Progenitor cell of endocrine pancreas (in vitro differentiated cells): ENCODE data around the gene TSTD2. TPM values are rescaled to one million over a fixed set of nuclear protein-coding genes. Genes with fewer than 3 reads are reported as not detected.
A peak's percentile ranks its signal among the peaks of the same experiment; 100 is the strongest.

Experiments used
- DNase-seq: peaks from one replicate; pipeline ENCODE4 v3.0.0; 2021; ENCODE audit warnings: low spot score; ENCODE audit not compliant: unreplicated experiment
- H3K27ac Mint-ChIP-seq: 2 replicates; pipeline ENCODE4 v1.8.0; 2021; ENCODE audit warnings: mild to moderate bottlenecking, moderate library complexity, mixed read lengths
- H3K27me3 Mint-ChIP-seq: 2 replicates; pipeline ENCODE4 v1.8.0; 2021; ENCODE audit warnings: mixed read lengths
- H3K36me3 Mint-ChIP-seq: 2 replicates; pipeline ENCODE4 v1.8.0; 2022; ENCODE audit warnings: mixed read lengths; ENCODE audit not compliant: insufficient read depth
- H3K4me1 Mint-ChIP-seq: 2 replicates; pipeline ENCODE4 v1.8.0; 2021; ENCODE audit warnings: low read depth, mixed read lengths
- H3K4me3 Mint-ChIP-seq: 2 replicates; pipeline ENCODE4 v1.8.0; 2021; ENCODE audit warnings: low read depth, mild to moderate bottlenecking, moderate library complexity, mixed read lengths
- H3K9me3 Mint-ChIP-seq: 2 replicates; pipeline ENCODE4 v1.8.0; 2021; ENCODE audit warnings: low read depth, mixed read lengths
- total RNA-seq: library from RNA; stranded (reverse); gene quantifications from 2 replicates; pipeline ENCODE4 v1.2.1, GENCODE V29; 2021
- TF ChIP-seq, protein P1 (sequence below): fragments of 200-600 bp; sonication (generic); IDR thresholded peaks from one replicate; pipeline ENCODE4 v1.5.0; 2021; ENCODE audit warnings: antibody characterized with exemption, mild to moderate bottlenecking; ENCODE audit not compliant: unreplicated experiment

The TSTD2 gene
- total RNA-seq, 1 donor from 2014 or later, result 44.7 TPM

DNA sequence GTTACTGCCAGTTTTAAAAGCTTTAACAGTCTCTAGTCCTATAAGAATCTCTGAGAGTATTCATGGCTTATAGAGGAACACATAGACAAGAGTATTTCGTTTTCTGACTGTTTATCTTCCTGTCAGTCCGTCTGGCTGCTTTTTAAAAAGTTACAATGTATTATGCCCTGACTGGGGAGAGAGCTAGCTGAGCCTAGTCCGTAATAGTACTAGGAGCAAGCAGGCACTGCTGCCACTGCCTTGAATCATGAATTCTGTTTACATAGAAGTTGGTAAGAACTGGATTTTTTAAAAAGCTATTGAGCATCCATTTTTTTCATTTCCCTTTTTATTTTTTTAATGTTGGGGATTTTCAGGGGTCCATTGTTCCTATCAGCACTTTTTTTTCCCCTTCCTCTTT, 37.4 kb upstream of the TSTD2 start:
- H3K4me1 Mint-ChIP-seq, result no peaks in the 10 kb centered on the region
- H3K27me3 Mint-ChIP-seq, result no peaks in the 10 kb centered on the region
- H3K36me3 Mint-ChIP-seq, result peaks cover 22% of the 10 kb centered on the region
- H3K27ac Mint-ChIP-seq, result peak overlapping the region; percentile 38
- TF ChIP-seq, protein P1, sequence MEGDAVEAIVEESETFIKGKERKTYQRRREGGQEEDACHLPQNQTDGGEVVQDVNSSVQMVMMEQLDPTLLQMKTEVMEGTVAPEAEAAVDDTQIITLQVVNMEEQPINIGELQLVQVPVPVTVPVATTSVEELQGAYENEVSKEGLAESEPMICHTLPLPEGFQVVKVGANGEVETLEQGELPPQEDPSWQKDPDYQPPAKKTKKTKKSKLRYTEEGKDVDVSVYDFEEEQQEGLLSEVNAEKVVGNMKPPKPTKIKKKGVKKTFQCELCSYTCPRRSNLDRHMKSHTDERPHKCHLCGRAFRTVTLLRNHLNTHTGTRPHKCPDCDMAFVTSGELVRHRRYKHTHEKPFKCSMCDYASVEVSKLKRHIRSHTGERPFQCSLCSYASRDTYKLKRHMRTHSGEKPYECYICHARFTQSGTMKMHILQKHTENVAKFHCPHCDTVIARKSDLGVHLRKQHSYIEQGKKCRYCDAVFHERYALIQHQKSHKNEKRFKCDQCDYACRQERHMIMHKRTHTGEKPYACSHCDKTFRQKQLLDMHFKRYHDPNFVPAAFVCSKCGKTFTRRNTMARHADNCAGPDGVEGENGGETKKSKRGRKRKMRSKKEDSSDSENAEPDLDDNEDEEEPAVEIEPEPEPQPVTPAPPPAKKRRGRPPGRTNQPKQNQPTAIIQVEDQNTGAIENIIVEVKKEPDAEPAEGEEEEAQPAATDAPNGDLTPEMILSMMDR, result no peak
- H3K4me3 Mint-ChIP-seq, result no peak overlapping the region
- H3K9me3 Mint-ChIP-seq, result no peaks in the 10 kb centered on the region
- no peak for DNase-seq

DNA sequence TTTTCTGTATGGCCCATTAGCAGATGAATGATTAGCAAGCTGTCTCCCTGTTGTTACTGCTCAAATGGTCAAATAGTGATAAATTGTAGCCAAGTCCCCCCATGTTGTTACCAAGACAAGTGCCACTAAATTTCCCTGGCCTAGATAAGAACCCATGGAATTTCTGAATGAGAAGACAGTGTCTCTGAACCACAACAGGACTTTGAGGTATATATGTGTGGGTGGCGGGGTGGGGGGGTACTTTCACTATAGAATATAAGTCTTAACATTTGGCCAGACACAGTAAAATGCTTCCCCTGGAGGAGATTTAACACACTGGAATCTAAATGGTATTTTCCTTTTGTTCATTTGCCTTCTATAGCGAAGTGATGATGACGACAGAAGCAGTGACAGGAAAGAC, 35.3 kb upstream of the TSTD2 start:
- Mint-ChIP-seq H3K27me3 (no peaks in the 10 kb centered on the region), H3K4me1 (no peaks in the 10 kb centered on the region), H3K36me3 (peaks cover 23% of the 10 kb centered on the region), H3K27ac (no peak overlapping the region), H3K4me3 (no peak overlapping the region), H3K9me3 (no peaks in the 10 kb centered on the region)
- TF ChIP-seq, protein P1, result no peak
- DNase-seq, result no peak

DNA sequence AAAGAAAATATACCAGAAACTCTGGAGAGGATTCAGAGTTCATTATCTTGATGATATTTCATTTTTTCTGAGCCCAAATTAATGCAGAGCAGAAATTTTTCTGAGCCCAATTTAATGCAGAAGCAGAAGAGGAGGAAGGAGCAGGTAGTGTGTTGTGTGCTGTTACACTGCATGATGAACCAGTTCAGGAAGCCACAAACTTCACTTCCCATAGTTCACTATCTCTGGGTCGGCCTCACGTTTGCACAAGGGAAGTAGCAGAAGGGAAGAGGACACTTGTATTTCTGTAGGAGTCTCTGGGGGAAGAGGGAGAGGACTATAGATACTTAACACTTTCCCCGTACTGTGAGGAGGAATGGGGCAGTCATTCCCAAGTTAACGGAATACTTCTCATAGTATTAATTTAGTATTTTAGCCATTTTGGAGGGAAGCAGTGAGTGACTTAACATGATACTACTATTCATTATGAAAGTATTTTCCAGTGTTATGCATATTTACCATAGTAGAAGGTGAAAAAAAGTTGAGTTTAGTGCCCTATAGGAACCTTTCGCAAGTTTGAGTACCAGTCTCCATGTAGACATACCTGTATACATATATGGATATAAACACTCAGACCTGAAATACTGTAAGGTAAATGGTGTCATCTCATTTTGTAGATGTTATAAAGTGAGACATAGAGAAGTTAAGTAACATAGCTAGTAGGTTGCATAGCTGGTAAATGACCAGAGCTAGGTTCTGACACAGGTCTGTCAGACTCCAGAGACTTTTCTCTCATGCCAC, 33.9 kb upstream of the TSTD2 start:
- Mint-ChIP-seq H3K9me3 (no peaks in the 10 kb centered on the region), H3K4me1 (no peaks in the 10 kb centered on the region), H3K36me3 (peaks cover 23% of the 10 kb centered on the region), H3K27me3 (no peaks in the 10 kb centered on the region), H3K27ac (no peak overlapping the region), H3K4me3 (no peak overlapping the region)
- TF ChIP-seq, protein P1, result no peak
- DNase-seq, result no peak

DNA sequence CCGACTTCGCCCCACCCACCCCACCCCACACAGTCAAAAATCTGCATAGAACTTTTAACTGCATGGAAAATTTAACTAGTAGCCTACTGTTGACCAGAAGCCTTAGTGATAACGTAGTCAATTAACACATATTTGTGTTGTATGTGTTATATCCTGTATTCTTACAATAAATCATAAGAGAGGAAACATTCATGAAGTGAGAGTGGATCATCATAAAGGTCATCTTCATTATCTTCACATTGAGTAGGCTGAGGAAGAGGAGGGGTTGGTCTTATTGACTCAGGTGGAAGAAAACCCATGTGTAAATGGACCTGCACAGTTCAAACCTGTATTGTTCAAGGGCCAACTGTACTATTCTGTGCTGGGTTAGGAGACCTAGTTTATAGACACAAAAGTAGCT, 32.6 kb upstream of the TSTD2 start:
- Mint-ChIP-seq H3K4me3 (no peak overlapping the region), H3K36me3 (peaks cover 19% of the 10 kb centered on the region), H3K27me3 (no peaks in the 10 kb centered on the region), H3K4me1 (no peaks in the 10 kb centered on the region), H3K9me3 (no peaks in the 10 kb centered on the region), H3K27ac (no peak overlapping the region)
- DNase-seq, result no peak
- TF ChIP-seq, protein P1, result no peak

GRCh38 chr9:97660847-97661246, 27.7 kb upstream of the TSTD2 start:
- no peaks in the 10 kb centered on the region for H3K4me1 Mint-ChIP-seq
- H3K4me3 Mint-ChIP-seq, result no peak overlapping the region
- no peaks in the 10 kb centered on the region for H3K27me3 Mint-ChIP-seq
- no peak overlapping the region for H3K27ac Mint-ChIP-seq
- DNase-seq, result no peak
- H3K36me3 Mint-ChIP-seq, result peaks cover 36% of the 10 kb centered on the region
- TF ChIP-seq, protein P1, result no peak
- H3K9me3 Mint-ChIP-seq, result no peaks in the 10 kb centered on the region
